A673 (cell line): ENCODE data around the gene GPR32.

Experiments
- CTCF ChIP-seq: fragments of 300-800, 200-600 bp; sonication (generic); conservative IDR thresholded peaks from 2 replicates; pipeline ENCODE4 v1.5.1; 2017; ENCODE audit warnings: low read depth, mild to moderate bottlenecking, antibody characterized with exemption, low read length, moderate library complexity, mixed read lengths
- EZH2 ChIP-seq: fragments of 200-600 bp; sonication (generic); IDR thresholded peaks from 2 replicates; pipeline ENCODE4 v1.6.1; 2017; ENCODE audit warnings: borderline replicate concordance, low read depth, mild to moderate bottlenecking, mixed read lengths, antibody characterized with exemption, low read length; ENCODE audit not compliant: poor library complexity, severe bottlenecking

GRCh38 chr19:50803633-50804419 is 33.6 kb downstream of the GPR32 start:
- TF ChIP-seq CTCF: no peak
- no peak for TF ChIP-seq EZH2
